ENCODE results near the gene VPS51.
A peak's percentile ranks its signal among the peaks of the same experiment; 100 is the strongest.

VPS51 gene

DNA sequence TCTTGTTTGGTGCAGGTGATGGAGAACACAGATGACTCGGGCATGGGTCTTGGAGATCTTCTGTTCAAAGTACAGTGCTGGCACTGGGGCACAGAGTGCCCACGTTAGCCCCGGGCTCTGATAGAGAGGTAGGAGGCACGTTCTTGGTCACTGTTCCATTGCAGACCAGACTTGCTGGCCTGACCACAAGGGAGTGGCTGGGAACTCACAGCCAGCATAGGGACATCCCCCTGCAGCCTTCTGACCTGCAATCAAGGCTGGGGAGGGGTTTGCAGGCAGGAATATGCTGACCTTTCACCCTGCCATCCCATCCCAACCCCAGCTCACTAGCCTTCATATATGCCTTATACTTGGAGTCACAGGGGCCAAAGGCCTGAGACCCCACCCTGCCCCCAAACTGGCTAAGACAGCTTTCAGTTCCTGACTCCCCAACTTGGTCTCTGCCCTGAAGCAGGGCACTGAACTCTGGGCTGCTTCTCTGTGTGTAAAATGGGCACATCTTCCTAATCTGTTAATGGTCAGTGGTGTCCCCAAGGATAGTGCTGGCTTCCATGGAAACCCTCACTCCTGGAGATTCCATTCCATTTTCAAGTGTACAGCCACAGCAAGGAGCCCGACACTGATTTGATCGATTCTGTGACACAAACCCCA is 30.7 kb downstream of the VPS51 start:
- TF ChIP-seq, protein P1, sequence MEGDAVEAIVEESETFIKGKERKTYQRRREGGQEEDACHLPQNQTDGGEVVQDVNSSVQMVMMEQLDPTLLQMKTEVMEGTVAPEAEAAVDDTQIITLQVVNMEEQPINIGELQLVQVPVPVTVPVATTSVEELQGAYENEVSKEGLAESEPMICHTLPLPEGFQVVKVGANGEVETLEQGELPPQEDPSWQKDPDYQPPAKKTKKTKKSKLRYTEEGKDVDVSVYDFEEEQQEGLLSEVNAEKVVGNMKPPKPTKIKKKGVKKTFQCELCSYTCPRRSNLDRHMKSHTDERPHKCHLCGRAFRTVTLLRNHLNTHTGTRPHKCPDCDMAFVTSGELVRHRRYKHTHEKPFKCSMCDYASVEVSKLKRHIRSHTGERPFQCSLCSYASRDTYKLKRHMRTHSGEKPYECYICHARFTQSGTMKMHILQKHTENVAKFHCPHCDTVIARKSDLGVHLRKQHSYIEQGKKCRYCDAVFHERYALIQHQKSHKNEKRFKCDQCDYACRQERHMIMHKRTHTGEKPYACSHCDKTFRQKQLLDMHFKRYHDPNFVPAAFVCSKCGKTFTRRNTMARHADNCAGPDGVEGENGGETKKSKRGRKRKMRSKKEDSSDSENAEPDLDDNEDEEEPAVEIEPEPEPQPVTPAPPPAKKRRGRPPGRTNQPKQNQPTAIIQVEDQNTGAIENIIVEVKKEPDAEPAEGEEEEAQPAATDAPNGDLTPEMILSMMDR (IDR thresholded peaks at IDR 0.05) = no peak
- no peak overlapping the region for H3K27ac ChIP-seq
- no peak overlapping the region for H3K4me3 ChIP-seq
- DNase-seq (ENCODE audit: low spot score) = no peak

DNA sequence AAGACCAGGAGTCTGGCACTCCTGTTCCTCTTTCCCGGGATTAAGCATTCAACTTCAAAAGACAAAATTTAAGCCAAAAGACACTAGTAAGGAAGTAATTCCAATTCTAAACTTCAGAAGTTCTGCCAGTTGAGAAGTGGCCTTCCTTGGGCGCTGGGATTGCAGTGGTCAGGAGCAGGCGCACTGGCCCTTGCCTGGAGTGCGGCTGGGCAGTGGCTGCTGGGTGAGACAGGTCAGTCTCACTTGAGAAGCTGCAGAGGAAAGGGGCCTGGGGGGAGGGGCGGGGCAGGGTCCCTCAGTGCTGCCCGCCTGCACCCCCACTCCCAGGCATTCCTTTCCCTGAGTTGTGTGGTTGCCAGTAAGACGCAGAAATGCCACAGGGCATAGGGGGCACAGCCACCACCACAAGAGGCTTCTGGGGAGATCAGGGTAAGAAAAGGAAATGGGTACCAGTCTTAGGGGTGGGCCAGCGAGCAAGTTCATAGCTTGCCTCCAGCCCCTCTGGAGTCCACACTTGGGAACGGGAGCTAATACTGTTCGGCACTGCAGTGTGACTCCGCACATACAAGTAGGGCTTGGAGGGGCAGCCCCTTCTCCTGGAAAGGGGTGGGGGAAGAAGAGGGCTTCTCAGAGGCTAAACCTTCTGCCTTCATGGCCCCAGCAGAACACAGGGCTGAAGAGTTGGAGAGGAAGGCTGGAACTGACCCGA is 31.6 kb downstream of the VPS51 start:
- TF ChIP-seq, protein P1 (IDR thresholded peaks at IDR 0.05) = no peak
- DNase-seq (ENCODE audit: low spot score) = no peak
- Histone ChIP-seq H3K27ac (no peak overlapping the region), H3K4me3 (no peak overlapping the region)

DNA sequence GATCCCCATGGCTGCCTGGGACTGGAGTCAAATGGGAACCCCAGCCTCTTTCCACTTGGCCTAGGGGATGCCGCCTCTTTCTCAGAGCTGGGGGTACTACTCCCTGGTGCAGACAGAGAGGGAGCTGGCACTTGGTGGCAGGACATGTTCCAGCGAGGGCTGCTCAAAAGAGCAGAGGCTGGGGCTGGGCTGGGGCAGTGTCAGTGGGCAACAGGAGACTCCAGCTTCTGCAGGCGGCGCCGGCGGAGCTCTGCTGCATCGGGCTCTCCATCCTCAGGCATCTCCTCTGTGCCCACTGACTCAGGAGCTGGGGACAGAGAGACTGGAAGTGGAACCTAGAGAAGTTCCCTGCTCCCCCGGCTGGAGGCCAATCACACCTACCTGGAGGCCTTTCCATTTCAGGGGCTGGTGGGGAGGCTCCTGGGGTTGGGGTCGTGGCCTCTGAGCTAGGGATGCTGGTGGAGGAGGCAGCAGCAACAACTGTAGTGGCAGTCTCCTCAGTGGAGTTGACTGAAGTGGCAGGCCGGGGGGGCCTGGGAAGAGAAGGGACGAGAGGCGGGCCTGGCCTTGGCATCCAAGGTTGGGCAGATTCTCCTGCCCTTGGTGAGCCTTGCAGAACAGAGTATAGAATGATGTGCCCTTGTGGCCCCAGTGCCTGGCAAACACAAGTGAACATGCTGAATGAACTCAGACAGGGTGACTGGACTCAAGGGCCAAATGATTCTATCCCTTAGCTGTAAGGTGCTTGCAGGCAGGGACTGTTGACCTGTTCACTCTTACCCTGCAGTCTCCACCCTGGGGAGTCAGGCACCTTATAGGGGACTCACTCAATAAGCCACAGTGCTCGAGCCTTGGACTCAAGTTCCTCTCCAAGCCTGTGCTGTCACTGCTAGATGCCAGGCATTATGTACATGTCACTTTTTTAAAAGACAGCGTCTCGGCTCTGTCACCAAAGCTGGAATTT is 32.5 kb downstream of the VPS51 start:
- TF ChIP-seq, protein P1 (IDR thresholded peaks at IDR 0.05) = no peak
- DNase-seq (ENCODE audit: low spot score) = peak; percentile 60
- H3K27ac ChIP-seq = no peak overlapping the region
- H3K4me3 ChIP-seq = no peak overlapping the region

DNA sequence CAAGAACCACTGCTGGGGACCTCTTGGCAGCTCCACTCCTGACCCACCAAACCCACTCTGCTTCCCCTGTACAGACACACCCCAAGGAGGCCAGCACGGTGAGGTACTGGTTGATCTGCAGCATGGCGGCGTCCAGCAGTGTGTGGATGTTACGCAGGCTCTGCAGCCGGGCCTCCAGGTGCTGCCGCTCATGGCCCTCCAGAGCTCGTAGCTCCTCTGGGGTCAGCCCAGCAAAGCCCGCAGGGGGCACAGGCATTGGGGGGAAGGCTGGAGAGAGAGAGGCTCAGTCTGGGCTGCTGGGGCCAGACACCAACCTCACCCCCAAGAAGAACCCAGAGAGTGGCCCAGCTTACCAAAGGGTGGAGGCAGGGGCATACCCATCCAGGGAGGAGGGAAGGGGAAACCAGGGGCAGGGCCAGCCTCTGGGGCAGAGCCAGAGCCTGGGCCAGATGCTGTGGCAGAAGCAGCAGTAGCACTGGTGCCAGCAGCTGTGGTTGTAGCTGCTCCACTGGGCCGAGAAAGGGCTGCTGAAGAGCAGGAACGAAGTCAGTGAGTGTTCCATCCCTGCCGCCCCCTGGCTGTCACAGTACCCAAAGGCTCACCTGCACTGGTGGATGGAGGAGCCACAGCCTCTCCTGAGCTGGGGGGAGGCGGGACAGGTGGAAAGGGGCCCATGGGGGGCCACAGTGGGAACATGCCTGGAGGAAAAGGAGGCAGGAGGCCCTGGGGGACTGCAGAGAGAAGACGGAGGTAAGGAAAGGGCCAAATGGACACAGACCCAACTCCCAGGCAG is 33.8 kb downstream of the VPS51 start:
- Histone ChIP-seq H3K4me3 (no peak overlapping the region), H3K27ac (no peak overlapping the region)
- peak; percentile 63 for DNase-seq (ENCODE audit: low spot score)
- TF ChIP-seq, protein P1 (IDR thresholded peaks at IDR 0.05) = no peak

DNA sequence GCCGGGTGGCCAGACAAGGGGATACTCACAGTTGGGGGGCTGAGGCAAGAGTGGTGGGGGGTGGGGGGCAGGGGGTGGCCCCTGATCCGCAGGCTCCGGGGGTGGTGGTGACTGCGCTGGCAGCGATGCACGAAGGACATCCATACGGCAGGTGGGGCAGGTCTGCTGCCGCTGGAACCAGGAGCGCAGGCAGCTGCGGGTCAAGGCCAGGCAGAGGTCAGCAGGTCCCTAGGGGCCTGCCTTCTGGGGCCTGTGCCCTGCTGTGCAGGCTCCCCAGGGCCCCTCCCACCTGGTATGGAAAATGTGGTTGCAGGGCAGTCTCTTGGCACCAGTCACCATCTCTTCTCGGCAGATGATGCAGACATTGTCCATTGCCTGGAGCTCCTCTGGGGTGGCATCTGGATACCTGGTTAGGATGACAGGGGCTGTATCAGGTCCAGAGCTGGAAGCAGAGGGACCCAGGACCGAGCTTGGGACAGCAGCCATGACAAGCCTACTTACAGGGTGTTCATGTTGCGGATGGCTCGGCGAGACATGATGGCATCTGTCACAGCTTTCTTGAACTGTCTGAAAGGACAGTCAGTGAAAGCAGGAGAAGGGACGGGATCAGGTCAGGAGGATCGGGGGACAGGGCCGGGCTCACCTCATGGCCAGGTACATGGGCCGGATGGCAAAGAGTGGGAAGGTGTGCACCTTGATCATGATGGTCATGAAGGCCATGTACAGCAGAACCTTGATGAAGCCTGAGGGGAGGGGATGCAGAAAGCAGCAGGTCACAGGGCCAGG is 34.8 kb downstream of the VPS51 start:
- TF ChIP-seq, protein P1 (IDR thresholded peaks at IDR 0.05) = no peak
- DNase-seq (ENCODE audit: low spot score) = peak; percentile 67
- Histone ChIP-seq H3K4me3 (no peak overlapping the region), H3K27ac (no peak overlapping the region)

DNA sequence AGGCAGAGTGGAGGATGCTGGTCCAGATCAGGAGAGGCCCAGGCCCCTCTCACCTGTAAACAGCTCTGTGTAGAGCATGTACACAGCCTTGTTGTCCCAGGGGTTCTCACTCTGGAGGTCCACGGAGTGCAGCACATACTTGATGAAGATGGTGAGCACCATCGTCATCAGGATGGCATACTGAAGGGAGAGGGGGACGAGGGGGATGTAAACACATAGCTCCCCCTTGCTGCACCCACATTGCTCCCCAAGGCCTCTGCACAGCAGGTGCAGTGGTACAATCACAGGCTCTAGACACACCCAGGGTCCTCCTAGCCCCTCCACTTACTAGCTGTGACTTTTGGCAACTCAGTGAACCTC is 35.4 kb downstream of the VPS51 start:
- Histone ChIP-seq H3K27ac (no peak overlapping the region), H3K4me3 (no peak overlapping the region)
- no peak for DNase-seq (ENCODE audit: low spot score)
- TF ChIP-seq, protein P1 (IDR thresholded peaks at IDR 0.05) = no peak
